Adrenal gland (tissue), 12 donors: ENCODE results near the gene DGKQ. TPM values are rescaled to one million over a fixed set of nuclear protein-coding genes. Genes with fewer than 3 reads are reported as not detected.

Source experiments
- DNase-seq, 7 donors: peaks; one replicate each; pipeline ENCODE4 v3.0.0-alpha.2; 2019 to 2020
- H3K27ac ChIP-seq, 5 donors: fragments of 200-600 bp; sonication (generic) in 4 of 5; 1 replicate in 3 of 5; 2 replicates in 2 of 5; pipeline versions ENCODE4 v1.5.1 to v1.8.0; 2016 to 2020; ENCODE audit warnings: mild to moderate bottlenecking in 1 of 5
- H3K27me3 ChIP-seq: fragments of 200-600 bp; 2 replicates; pipeline ENCODE4 v1.8.0; 2021
- H3K36me3 ChIP-seq, 2 donors: fragments of 200-600 bp; replicated peaks in 1 of 2; 1 replicate in 1 of 2; 2 replicates in 1 of 2; pipeline versions ENCODE4 v1.5.1 to v1.8.0; 2018 to 2022
- H3K4me1 ChIP-seq, 2 donors: fragments of 200-600 bp; replicated peaks in 1 of 2; 1 replicate in 1 of 2; 2 replicates in 1 of 2; pipeline versions ENCODE4 v1.5.1 to v1.8.0; 2018 to 2021
- H3K4me3 ChIP-seq, 4 donors: fragments of 200-600 bp; sonication (generic) in 3 of 4; one replicate each; pipeline ENCODE4 v1.5.1; 2016 to 2018
- H3K9me3 ChIP-seq, 3 donors: fragments of 200-600 bp; sonication (generic) in 1 of 3; replicated peaks in 1 of 3; 1 replicate in 2 of 3; 2 replicates in 1 of 3; pipeline versions ENCODE4 v1.5.1 to v1.8.0; 2016 to 2021
- POLR2A ChIP-seq, 2 donors: fragments of 450-650 bp; IDR thresholded peaks; one replicate each; pipeline ENCODE4 v1.6.1; 2017; ENCODE audit warnings: antibody characterized with exemption in 2 of 2, mild to moderate bottlenecking in 2 of 2, moderate library complexity in 1 of 2
- WGBS, 4 donors: extraction: QIAGEN DNeasy Blood & Tissue Kit in 2 of 4; methylation state at CpG; one replicate each; pipeline versions ENCODE4 v1.1.5 to v1.1.7; 2013 to 2017; 5-methylcytosine and 5-hydroxymethylcytosine counted together
- intact Hi-C, 2 donors: fragments of 100-400 bp; cut with DNase I; formaldehyde crosslinking; loops; one replicate each; pipeline versions ENCODE4 v1.14.1 to v1.15.0; 2022 to 2023
- polyA plus RNA-seq, 3 donors: library from polyadenylated mRNA; stranded (reverse); fragments of 200-250 nt in 2 of 3; fragments of 350-450 nt in 1 of 3; fragmentation: Illumina TruSeq in 1 of 3; extraction: RNeasy Lipid Tissue Mini Kit (QIAGEN cat#74804) in 1 of 3; gene quantifications; one replicate each; pipeline ENCODE4 v1.2.3, GENCODE V29; 2013 to 2014
- total RNA-seq, 9 donors: library from RNA; depleted of rRNA in 4 of 9; stranded (reverse); fragments of >200 nt in 4 of 9; fragments of 120-200 nt in 1 of 9; fragmentation: NEBNext Ultra II Directional in 1 of 9; extraction: Animal tissue kit (Norgen Biotek cat#: 25700) in 1 of 9; gene quantifications; one replicate each; pipeline versions ENCODE4 v1.1.0 to v1.2.4, GENCODE V29; 2013 to 2023
- TF ChIP-seq, protein P1 (sequence below), 6 experiments: fragments of 450-650 bp in 4 of 6; fragments of 200-600 bp in 2 of 6; sonication (generic) in 1 of 6; IDR thresholded peaks; 1 replicate in 5 of 6; 2 replicates in 1 of 6; pipeline versions ENCODE4 v1.5.1 to v1.8.0; 2016 to 2021; ENCODE audit warnings: antibody characterized with exemption in 6 of 6, mild to moderate bottlenecking in 2 of 6, moderate library complexity in 1 of 6
- donor health status: healthy with polysubstance abuse.
- donor health status: Bipolar disorder and iron deficiency.
- donor health status: DM: yes; HTN: yes; CAD: no.
- donor health status: DM: no; HTN: no; CAD: no.
- donor health status: DM: no; HTN: no; CAD: no.
- donor health status: DM: yes; HTN: yes; CAD: no.

DGKQ gene
- total and polyA plus RNA-seq, 12 donors: 0.55 to 16.5 (median 12.5) TPM

DNA sequence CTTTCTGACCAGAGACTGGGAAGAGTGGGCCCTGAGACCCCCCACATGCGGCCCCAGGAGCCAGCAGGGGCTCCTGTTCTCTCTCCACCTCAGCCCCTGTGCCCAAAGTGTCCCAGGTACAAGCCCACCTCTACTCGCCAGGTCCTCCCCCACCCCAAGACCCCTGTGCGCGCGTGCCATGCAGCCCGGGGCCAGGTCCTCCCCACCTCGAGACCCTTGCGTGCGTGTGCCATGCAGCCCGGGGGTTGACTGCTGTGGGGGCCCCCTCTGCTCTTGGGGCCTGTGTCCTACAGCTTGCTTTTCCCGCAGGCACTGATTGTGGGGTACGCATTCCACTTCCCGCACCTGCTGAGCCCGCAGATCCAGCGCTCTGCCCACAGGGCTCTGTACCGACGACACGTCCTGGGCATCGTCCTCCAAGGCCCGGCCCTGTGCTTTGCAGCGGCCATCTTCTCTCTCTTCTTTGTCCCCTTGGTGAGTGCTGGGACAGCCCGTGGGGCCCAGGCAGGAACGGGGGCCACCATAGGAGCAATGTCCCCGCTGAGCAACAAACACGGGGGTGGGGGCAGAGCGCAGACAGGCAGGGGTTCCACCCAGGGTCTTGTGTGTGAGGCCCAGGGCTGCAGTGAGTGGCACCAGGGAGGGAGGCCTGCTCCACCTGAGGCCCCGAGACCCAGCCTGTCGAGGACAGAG, 20.3 kb downstream of the DGKQ start:
- peak in 2 of 7 donors; percentile 3 to 16 for DNase-seq
- H3K36me3 ChIP-seq: no peaks in the 10 kb centered on the region

DNA sequence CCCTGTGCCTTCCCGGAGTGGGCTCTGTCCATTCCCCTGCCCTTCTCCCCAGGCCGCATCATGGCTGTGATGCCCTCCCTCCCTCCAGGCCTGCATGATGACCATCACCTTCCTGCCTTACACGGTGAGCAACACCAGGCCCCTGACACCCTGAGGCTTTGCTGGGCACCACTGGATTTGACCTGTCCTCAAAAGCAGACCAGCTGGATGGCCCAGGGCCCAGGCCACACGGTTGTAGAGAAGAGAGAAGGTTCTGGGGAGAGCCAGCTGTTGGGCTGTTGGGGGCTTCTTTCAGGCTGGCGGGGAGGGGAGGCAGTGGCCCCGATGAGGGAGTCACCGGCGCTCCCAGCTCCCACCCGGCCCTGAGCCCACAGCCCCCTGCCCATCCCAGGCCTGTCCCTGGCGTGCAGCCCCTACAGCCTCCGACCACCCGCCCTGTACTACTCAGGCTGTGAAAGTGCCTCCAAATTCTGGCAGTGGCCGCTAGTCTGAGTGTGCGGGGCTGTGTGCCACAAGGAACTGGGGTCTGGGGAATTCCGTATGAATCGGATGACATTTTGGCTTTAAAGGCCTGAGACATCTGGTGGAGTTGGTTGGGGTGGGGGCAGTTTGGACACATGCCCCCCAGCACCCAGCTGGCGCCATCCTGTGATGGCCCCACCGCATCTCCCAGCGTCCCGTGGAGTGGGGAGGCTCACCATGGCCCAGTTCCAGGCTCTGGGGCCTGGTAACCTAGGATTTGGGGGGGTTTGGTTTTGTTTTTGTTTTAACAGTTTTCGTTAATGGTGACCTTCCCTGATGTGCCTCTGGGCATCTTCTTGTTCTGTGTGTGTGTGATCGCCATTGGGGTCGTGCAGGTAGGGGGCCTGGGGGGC, 21.5 kb downstream of the DGKQ start:
- no peak for TF ChIP-seq POLR2A (IDR thresholded peaks at IDR 0.05)
- TF ChIP-seq, protein P1, sequence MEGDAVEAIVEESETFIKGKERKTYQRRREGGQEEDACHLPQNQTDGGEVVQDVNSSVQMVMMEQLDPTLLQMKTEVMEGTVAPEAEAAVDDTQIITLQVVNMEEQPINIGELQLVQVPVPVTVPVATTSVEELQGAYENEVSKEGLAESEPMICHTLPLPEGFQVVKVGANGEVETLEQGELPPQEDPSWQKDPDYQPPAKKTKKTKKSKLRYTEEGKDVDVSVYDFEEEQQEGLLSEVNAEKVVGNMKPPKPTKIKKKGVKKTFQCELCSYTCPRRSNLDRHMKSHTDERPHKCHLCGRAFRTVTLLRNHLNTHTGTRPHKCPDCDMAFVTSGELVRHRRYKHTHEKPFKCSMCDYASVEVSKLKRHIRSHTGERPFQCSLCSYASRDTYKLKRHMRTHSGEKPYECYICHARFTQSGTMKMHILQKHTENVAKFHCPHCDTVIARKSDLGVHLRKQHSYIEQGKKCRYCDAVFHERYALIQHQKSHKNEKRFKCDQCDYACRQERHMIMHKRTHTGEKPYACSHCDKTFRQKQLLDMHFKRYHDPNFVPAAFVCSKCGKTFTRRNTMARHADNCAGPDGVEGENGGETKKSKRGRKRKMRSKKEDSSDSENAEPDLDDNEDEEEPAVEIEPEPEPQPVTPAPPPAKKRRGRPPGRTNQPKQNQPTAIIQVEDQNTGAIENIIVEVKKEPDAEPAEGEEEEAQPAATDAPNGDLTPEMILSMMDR (IDR thresholded peaks at IDR 0.05): no peak
- H3K27ac ChIP-seq: no peak overlapping the region
- no peak overlapping the region for H3K4me3 ChIP-seq
- intact Hi-C loops: loop anchor here in 1 of 2 donors (10.0 kb wide), 1 partner anchor 67 kb away; no protein-coding TSS in a partner anchor
- no peaks in the 10 kb centered on the region for H3K36me3 ChIP-seq
- peaks cover 0 to 3% of the 10 kb centered on the region in 2 donors for H3K4me1 ChIP-seq
- DNase-seq: peak in 1 of 7 donors; percentile 8
- WGBS, 4 donors: 89 to 91% (median 90%) methylated on average over 10 to 23 of the region's 23 CpGs
- no peaks in the 10 kb centered on the region for H3K9me3 ChIP-seq
- no peaks in the 10 kb centered on the region for H3K27me3 ChIP-seq

More for the DNA sequence above, 20.3 kb downstream of the DGKQ start:
- Histone ChIP-seq H3K9me3 (no peaks in the 10 kb centered on the region), H3K27me3 (no peaks in the 10 kb centered on the region), H3K4me1 (peaks cover 0 to 2% of the 10 kb centered on the region in 2 donors), H3K4me3 (no peak overlapping the region), H3K27ac (no peak overlapping the region)
- intact Hi-C loops: loop anchor here in 1 of 2 donors (10.0 kb wide), 1 partner anchor 68 kb away; no protein-coding TSS in a partner anchor
- TF ChIP-seq, protein P1 (IDR thresholded peaks at IDR 0.05): no peak
- TF ChIP-seq POLR2A (IDR thresholded peaks at IDR 0.05): no peak
- 91 to 95% (median 94%) methylated on average over 6 to 28 of the region's 28 CpGs for WGBS, 4 donors

DNA sequence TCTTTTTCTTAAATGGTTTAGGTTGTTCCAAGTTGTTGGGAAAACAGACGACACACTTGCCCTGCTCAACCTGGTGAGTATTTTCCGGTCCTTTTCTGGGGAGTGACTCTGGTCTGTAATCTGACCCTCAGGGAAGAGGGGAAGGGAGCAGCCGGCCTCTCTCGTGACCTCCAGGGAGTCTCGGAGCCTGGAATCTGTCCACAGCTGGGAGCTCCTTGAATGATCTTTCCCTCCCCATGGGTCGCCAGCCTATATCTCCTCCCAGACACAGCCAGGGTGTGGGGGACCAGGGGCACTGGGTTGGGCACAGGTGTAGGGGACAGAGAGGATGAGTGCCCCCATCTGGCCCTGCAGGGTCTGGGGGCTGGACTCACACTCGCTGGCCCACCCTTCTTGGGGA, 22.2 kb downstream of the DGKQ start:
- Histone ChIP-seq H3K4me1 (peaks cover 0 to 3% of the 10 kb centered on the region in 2 donors), H3K4me3 (no peak overlapping the region), H3K9me3 (no peaks in the 10 kb centered on the region), H3K36me3 (no peaks in the 10 kb centered on the region), H3K27ac (no peak overlapping the region), H3K27me3 (no peaks in the 10 kb centered on the region)
- intact Hi-C loops: loop anchor here in 1 of 2 donors (10.0 kb wide), 1 partner anchor 66 kb away; no protein-coding TSS in a partner anchor
- WGBS, 4 donors: 82 to 85% (median 83%) methylated on average over 5 to 7 of the region's 7 CpGs
- peak in 1 of 7 donors; percentile 13 for DNase-seq
- no peak for TF ChIP-seq POLR2A (IDR thresholded peaks at IDR 0.05)
- TF ChIP-seq, protein P1 (IDR thresholded peaks at IDR 0.05): no peak
